Spleen (tissue), 3 donors: Measurements from ENCODE around the gene URB1.

Experiments
- POLR2A ChIP-seq, 3 donors: fragments of 450-650 bp; IDR thresholded peaks; one replicate each; pipeline ENCODE4 v1.5.1; 2017; ENCODE audit warnings: antibody characterized with exemption in 3 of 3, mild to moderate bottlenecking in 1 of 3
- POLR2AphosphoS5 ChIP-seq, 3 donors: sonication (generic); formaldehyde crosslinking; IDR thresholded peaks; one replicate each; pipeline ENCODE4 v1.5.1; 2017; ENCODE audit warnings: antibody characterized with exemption in 3 of 3

DNA sequence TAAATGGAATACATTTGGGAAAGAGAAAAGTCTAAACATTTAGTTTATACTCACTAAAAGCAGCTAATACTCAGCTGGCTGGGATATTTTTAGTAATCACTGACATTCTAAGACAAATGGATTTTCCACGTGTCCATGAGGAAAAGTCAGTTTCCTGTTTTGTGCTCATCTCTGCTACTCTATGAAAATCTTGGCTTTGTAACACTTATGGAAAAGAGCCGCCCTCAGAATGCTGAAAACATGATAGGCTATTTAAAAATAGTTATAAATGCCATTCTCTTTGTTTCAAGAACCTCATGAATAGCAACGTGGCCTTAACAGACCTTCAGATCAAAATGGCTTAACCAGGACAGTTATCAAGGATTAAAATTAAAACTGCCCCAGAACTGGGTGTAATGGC is 64.2 kb downstream of the URB1 start:
- no peak for TF ChIP-seq POLR2AphosphoS5 (IDR thresholded peaks at IDR 0.05)
- no peak for TF ChIP-seq POLR2A (IDR thresholded peaks at IDR 0.05)
